Mesendoderm (in vitro differentiated cells): ENCODE data around the gene PLAC1.

ENCODE experiments used
- DNase-seq: peaks from one replicate; pipeline ENCODE4 v3.0.0; 2013
- H2AK5ac ChIP-seq: 2 replicates; pipeline ENCODE4 v1.6.1; 2013; ENCODE audit warnings: low read length, inconsistent platforms
- H2BK120ac ChIP-seq: 2 replicates; pipeline ENCODE4 v1.6.1; 2013; ENCODE audit warnings: low read depth, mild to moderate bottlenecking, low read length, moderate library complexity, mixed read lengths
- H2BK15ac ChIP-seq: replicated peaks from 2 replicates; pipeline ENCODE4 v1.6.1; 2013; ENCODE audit warnings: low read depth, mild to moderate bottlenecking, moderate library complexity
- H2BK5ac ChIP-seq: 2 replicates; pipeline ENCODE4 v1.6.1; 2013; ENCODE audit warnings: low read length, inconsistent platforms
- H3K18ac ChIP-seq: 2 replicates; pipeline ENCODE4 v1.6.1; 2013; ENCODE audit warnings: mild to moderate bottlenecking, low read length, mixed read lengths
- H3K23ac ChIP-seq: one replicate; pipeline ENCODE4 v1.6.1; 2013; ENCODE audit warnings: low read length
- H3K27ac ChIP-seq: 2 replicates; pipeline ENCODE4 v1.5.1; 2013; ENCODE audit warnings: low read depth, mild to moderate bottlenecking, inconsistent platforms, low read length, moderate library complexity
- H3K27me3 ChIP-seq: 2 replicates; pipeline ENCODE4 v1.6.1; 2013; ENCODE audit warnings: low read length, control low read depth, mild to moderate bottlenecking, inconsistent platforms; ENCODE audit not compliant: insufficient read depth, poor library complexity
- H3K36me3 ChIP-seq: 2 replicates; pipeline ENCODE4 v1.6.1; 2013; ENCODE audit warnings: low read length, inconsistent platforms; ENCODE audit not compliant: control insufficient read depth, insufficient read depth
- H3K4ac ChIP-seq: one replicate; pipeline ENCODE4 v1.6.1; 2013; ENCODE audit warnings: low read depth, mild to moderate bottlenecking, low read length, moderate library complexity
- H3K4me1 ChIP-seq: 2 replicates; pipeline ENCODE4 v1.6.1; 2013; ENCODE audit warnings: low read depth, low read length, inconsistent platforms; ENCODE audit not compliant: control insufficient read depth
- H3K4me2 ChIP-seq: 2 replicates; pipeline ENCODE4 v1.6.1; 2013; ENCODE audit warnings: low read length
- H3K4me3 ChIP-seq: 2 replicates; pipeline ENCODE4 v1.5.1; 2013; ENCODE audit warnings: mild to moderate bottlenecking, low read length
- H3K56ac ChIP-seq: one replicate; pipeline ENCODE4 v1.6.1; 2013; ENCODE audit warnings: low read length
- H3K79me1 ChIP-seq: 2 replicates; pipeline ENCODE4 v1.6.1; 2013; ENCODE audit warnings: low read length, inconsistent platforms
- H3K79me2 ChIP-seq: 2 replicates; pipeline ENCODE4 v1.6.1; 2013; ENCODE audit warnings: mild to moderate bottlenecking, low read length; ENCODE audit not compliant: control insufficient read depth, insufficient read depth
- H3K9ac ChIP-seq: 2 replicates; pipeline ENCODE4 v1.6.1; 2013; ENCODE audit warnings: low read length, inconsistent platforms
- H4K5ac ChIP-seq: one replicate; pipeline ENCODE4 v1.6.1; 2013; ENCODE audit warnings: low read length
- H4K8ac ChIP-seq: one replicate; pipeline ENCODE4 v1.6.1; 2013; ENCODE audit warnings: low read depth, mild to moderate bottlenecking, control low read depth, low read length, moderate library complexity
- WGBS: extraction: QIAGEN DNeasy Blood & Tissue Kit; methylation state at CpG from one replicate; pipeline ENCODE4 v1.1.7; 2013; ENCODE audit warnings: low lambda C conversion rate, missing lambda C conversion rate; ENCODE audit not compliant: insufficient coverage; ENCODE audit errors: extremely low coverage; 5-methylcytosine and 5-hydroxymethylcytosine counted together

The PLAC1 gene

DNA sequence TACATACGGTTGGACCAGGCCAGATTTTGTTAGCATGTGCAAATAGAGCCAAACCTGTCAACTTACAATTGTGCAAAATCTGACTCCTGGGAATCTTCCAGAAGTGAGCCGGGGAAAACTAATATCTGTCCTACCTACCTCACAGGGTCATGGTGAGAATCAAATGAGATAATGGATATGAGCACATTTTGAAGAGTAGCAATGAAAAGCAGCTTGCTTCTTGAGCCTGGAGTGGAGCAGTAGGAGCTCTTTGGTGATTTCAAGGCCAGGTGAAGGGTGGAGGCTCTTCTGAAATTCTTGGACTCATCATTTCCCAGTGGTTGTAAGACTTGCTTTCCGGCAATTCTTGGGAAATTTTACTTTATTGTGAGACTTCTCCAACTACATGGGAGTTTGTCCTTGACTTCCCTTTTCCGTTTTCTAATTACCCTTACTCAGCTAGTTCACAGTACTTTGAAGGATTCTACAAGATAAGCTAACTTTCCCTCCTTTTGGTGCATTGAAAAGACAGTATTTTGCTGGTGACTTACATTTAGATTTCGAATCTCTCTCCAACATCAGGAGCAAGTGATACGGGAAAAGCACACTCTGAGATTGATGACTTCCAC is 12.2 kb downstream of the PLAC1 start:
- Histone ChIP-seq H4K8ac (no peak overlapping the region), H2BK5ac (no peak overlapping the region), H4K5ac (no peak overlapping the region), H3K4me1 (no peaks in the 10 kb centered on the region), H3K27ac (no peak overlapping the region), H3K23ac (no peak overlapping the region), H3K79me1 (no peaks in the 10 kb centered on the region), H3K18ac (no peak overlapping the region), H3K36me3 (no peaks in the 10 kb centered on the region), H3K4me2 (no peak overlapping the region), H3K4ac (no peak overlapping the region), H3K9ac (no peak overlapping the region), H2AK5ac (no peak overlapping the region), H3K4me3 (no peak overlapping the region), H3K56ac (no peak overlapping the region), H2BK15ac (no peak overlapping the region), H2BK120ac (no peak overlapping the region), H3K79me2 (no peaks in the 10 kb centered on the region), H3K27me3 (no peaks in the 10 kb centered on the region)
- DNase-seq, result no peak
- WGBS, result no CpG with 5 or more reads among the region's 6 CpGs

DNA sequence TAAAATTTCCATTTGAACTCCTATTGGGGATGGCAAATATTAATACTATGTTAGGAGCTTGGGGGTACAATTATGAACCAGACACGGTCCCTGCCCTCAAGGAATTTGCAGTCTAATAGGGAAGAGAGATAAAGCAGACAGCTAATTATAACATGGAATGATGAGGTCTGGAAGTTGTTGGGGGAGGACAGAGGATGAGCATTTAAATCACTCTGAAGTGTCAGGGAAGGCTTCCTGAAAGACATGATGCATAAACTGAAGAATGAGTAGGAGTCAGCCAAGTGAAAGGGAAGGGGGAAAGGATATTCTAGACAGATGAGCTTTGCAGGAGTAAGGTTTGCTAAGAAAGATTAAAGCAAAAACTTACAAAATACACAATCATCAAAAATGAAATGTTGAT is 15.9 kb downstream of the PLAC1 start:
- no peak for DNase-seq
- Histone ChIP-seq H3K79me1 (no peaks in the 10 kb centered on the region), H3K4me3 (no peak overlapping the region), H2AK5ac (no peak overlapping the region), H3K36me3 (no peaks in the 10 kb centered on the region), H2BK5ac (no peak overlapping the region), H3K79me2 (no peaks in the 10 kb centered on the region), H3K27me3 (no peaks in the 10 kb centered on the region), H4K5ac (no peak overlapping the region), H3K27ac (no peak overlapping the region), H3K4me2 (no peak overlapping the region), H3K18ac (no peak overlapping the region), H4K8ac (no peak overlapping the region), H3K4me1 (no peaks in the 10 kb centered on the region), H3K23ac (no peak overlapping the region), H2BK120ac (no peak overlapping the region), H3K9ac (no peak overlapping the region), H3K4ac (no peak overlapping the region), H2BK15ac (no peak overlapping the region), H3K56ac (no peak overlapping the region)
- WGBS, result no CpG with 5 or more reads among the region's 1 CpG

DNA sequence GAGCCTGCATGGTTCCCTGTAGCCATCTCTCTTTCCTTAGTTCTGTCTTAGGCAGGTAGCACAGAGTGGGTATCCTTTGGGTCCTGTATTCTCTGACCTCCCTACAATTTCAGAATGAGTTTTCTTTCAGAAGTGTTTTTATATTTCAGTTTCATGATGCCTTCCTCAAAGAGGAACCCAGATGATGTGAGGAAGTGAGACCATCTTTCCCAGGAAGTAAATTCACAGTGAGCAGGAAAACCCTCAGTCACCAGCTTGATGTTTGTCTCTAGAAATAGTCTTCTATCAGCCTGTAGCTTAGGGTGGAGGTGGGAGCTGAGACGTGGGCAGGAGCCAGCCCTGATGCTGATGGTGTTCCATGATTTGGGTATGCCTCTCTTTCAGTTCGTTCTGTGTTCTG is 16.9 kb downstream of the PLAC1 start:
- Histone ChIP-seq H3K56ac (no peak overlapping the region), H3K27ac (no peak overlapping the region), H4K5ac (no peak overlapping the region), H3K79me1 (no peaks in the 10 kb centered on the region), H2BK5ac (no peak overlapping the region), H3K27me3 (no peaks in the 10 kb centered on the region), H3K4me1 (no peaks in the 10 kb centered on the region), H3K36me3 (no peaks in the 10 kb centered on the region), H2BK120ac (no peak overlapping the region), H3K23ac (no peak overlapping the region), H3K79me2 (no peaks in the 10 kb centered on the region), H3K9ac (no peak overlapping the region), H3K18ac (no peak overlapping the region), H2AK5ac (no peak overlapping the region), H3K4me3 (no peak overlapping the region), H3K4ac (no peak overlapping the region), H2BK15ac (no peak overlapping the region), H3K4me2 (no peak overlapping the region), H4K8ac (no peak overlapping the region)
- WGBS, result no CpG with 5 or more reads among the region's 2 CpGs
- no peak for DNase-seq

DNA sequence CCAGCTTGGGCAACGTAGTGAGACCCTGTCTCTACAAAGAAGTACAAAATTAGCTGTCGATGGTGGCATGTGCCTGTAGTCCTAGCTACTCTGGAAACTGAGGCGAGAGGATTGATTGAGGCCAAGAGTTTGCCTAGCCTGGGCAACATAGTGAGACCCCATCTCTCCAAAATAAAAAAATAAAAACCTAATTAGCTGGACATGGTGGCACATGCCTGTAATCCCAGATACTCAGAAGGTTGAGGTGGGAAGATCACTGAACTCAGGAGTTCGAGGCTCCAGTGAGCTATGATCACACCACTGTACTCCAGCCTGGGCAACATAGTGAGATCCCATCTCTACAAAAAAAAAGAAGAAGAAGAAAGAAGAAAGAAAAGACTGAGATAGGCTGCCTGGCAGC is 17.4 kb downstream of the PLAC1 start:
- no peak overlapping the region for H3K23ac ChIP-seq
- no peak overlapping the region for H3K4me2 ChIP-seq
- no peak overlapping the region for H4K8ac ChIP-seq
- H2BK120ac ChIP-seq, result no peak overlapping the region
- H3K56ac ChIP-seq, result no peak overlapping the region
- H3K36me3 ChIP-seq, result no peaks in the 10 kb centered on the region
- no peaks in the 10 kb centered on the region for H3K79me2 ChIP-seq
- H3K4me3 ChIP-seq, result no peak overlapping the region
- no peak overlapping the region for H4K5ac ChIP-seq
- no peaks in the 10 kb centered on the region for H3K79me1 ChIP-seq
- H3K27ac ChIP-seq, result no peak overlapping the region
- H2BK5ac ChIP-seq, result no peak overlapping the region
- no peak overlapping the region for H2BK15ac ChIP-seq
- H3K4ac ChIP-seq, result no peak overlapping the region
- H3K4me1 ChIP-seq, result no peaks in the 10 kb centered on the region
- H3K27me3 ChIP-seq, result no peaks in the 10 kb centered on the region
- H2AK5ac ChIP-seq, result no peak overlapping the region
- DNase-seq, result no peak
- no CpG with 5 or more reads among the region's 4 CpGs for WGBS
- no peak overlapping the region for H3K18ac ChIP-seq
- no peak overlapping the region for H3K9ac ChIP-seq

DNA sequence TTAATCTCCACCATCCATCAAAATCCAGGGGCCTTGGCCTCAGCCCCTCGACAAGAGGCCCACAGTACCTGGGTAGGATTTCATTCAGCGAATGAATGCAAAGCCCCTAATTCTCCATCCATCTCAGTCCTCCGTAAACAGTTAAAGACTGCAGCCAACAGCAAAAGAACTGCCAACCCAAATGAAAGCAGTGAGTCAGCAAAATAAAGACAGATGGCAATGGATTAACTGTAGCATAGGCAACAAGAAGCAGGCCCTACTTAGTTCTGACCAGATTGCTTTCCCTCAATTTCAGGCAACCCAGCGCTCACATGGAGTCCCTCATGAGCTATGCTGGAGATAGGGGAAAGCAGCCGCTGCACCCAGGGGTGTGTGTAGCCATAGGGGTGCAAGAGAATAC is 21.4 kb downstream of the PLAC1 start:
- no peak overlapping the region for H3K4me2 ChIP-seq
- no peak overlapping the region for H2BK5ac ChIP-seq
- H3K4me3 ChIP-seq, result no peak overlapping the region
- H4K8ac ChIP-seq, result no peak overlapping the region
- no peak overlapping the region for H2BK120ac ChIP-seq
- no peak overlapping the region for H3K56ac ChIP-seq
- no peak overlapping the region for H3K18ac ChIP-seq
- H3K79me1 ChIP-seq, result no peaks in the 10 kb centered on the region
- no peaks in the 10 kb centered on the region for H3K4me1 ChIP-seq
- no peak overlapping the region for H3K23ac ChIP-seq
- H3K36me3 ChIP-seq, result no peaks in the 10 kb centered on the region
- DNase-seq, result no peak
- no peak overlapping the region for H3K4ac ChIP-seq
- H2BK15ac ChIP-seq, result no peak overlapping the region
- no peak overlapping the region for H4K5ac ChIP-seq
- H3K27ac ChIP-seq, result no peak overlapping the region
- WGBS, result no CpG with 5 or more reads among the region's 5 CpGs
- H2AK5ac ChIP-seq, result no peak overlapping the region
- no peaks in the 10 kb centered on the region for H3K79me2 ChIP-seq
- no peaks in the 10 kb centered on the region for H3K27me3 ChIP-seq
- no peak overlapping the region for H3K9ac ChIP-seq

DNA sequence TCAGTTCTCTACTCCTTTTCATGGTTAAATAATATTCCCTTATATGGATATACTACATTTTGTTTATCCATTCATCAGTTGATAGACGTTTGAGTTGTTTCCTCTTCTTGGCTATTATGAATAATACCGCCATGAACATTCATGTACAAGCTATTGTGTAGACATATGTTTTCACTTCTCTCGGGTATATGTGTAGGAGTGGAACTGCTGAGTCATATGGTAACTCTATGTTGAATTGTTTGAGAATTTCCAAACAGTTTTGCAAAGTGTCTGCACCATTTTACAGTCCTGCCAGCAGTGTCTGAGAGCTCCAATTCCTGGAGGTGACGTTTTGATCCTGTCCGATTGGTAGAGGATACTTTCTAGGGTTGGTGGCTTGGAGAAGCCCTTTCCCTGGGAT is 23.6 kb downstream of the PLAC1 start:
- Histone ChIP-seq H3K27ac (no peak overlapping the region), H3K18ac (no peak overlapping the region), H3K79me2 (no peaks in the 10 kb centered on the region), H2BK120ac (no peak overlapping the region), H3K79me1 (no peaks in the 10 kb centered on the region), H3K56ac (no peak overlapping the region), H4K5ac (no peak overlapping the region), H3K36me3 (no peaks in the 10 kb centered on the region), H2BK5ac (no peak overlapping the region), H2AK5ac (no peak overlapping the region), H3K23ac (no peak overlapping the region), H2BK15ac (no peak overlapping the region), H3K4ac (no peak overlapping the region), H3K4me3 (no peak overlapping the region), H3K9ac (no peak overlapping the region), H4K8ac (no peak overlapping the region), H3K27me3 (no peaks in the 10 kb centered on the region), H3K4me1 (no peaks in the 10 kb centered on the region), H3K4me2 (no peak overlapping the region)
- DNase-seq, result no peak
- WGBS, result no CpG with 5 or more reads among the region's 5 CpGs
